Psoas muscle (tissue), 8 donors: Measurements from ENCODE around the gene CHCHD10. TPM values are rescaled to one million over a fixed set of nuclear protein-coding genes. Genes with fewer than 3 reads are reported as not detected.

Experiments used
- ATAC-seq, 4 donors: fragments of 200-7000 bp; cut with Tn5 transposase; one replicate each; pipeline ENCODE4 v1.9.1; 2020; ENCODE audit warnings: moderate library complexity in 3 of 4, mild to moderate bottlenecking in 2 of 4
- DNase-seq, 2 donors: peaks; one replicate each; pipeline ENCODE4 v3.0.0-alpha.2; 2020
- H3K27ac ChIP-seq: fragments of 200-600 bp; one replicate; pipeline ENCODE4 v1.8.0; 2022
- H3K27me3 ChIP-seq, 3 donors: fragments of 200-600 bp in 1 of 3; one replicate each; pipeline versions ENCODE4 v1.6.1 to v1.8.0; 2013 to 2022; ENCODE audit warnings: low read length in 2 of 3, mild to moderate bottlenecking in 2 of 3, moderate library complexity in 1 of 3; ENCODE audit not compliant: insufficient read depth in 3 of 3
- H3K36me3 ChIP-seq, 2 donors: fragments of 200-600 bp in 1 of 2; one replicate each; pipeline versions ENCODE4 v1.6.1 to v1.8.0; 2013 to 2022; ENCODE audit warnings: low read depth in 1 of 2, mild to moderate bottlenecking in 1 of 2, moderate library complexity in 1 of 2; ENCODE audit not compliant: insufficient read depth in 1 of 2
- H3K4me1 ChIP-seq: fragments of 200-600 bp; one replicate; pipeline ENCODE4 v1.8.0; 2022
- H3K4me3 ChIP-seq: fragments of 200-600 bp; one replicate; pipeline ENCODE4 v1.8.0; 2022; ENCODE audit warnings: mild to moderate bottlenecking
- H3K9me3 ChIP-seq: fragments of 200-600 bp; one replicate; pipeline ENCODE4 v1.8.0; 2022
- WGBS, 3 donors: extraction: QIAGEN DNeasy Blood & Tissue Kit; methylation state at CpG; one replicate each; pipeline versions ENCODE4 v1.1.6 to v1.1.7; 2013; 5-methylcytosine and 5-hydroxymethylcytosine counted together
- intact Hi-C, 2 donors: fragments of 100-400 bp; cut with DNase I; formaldehyde crosslinking; loops; one replicate each; pipeline versions ENCODE4 v1.11.0 to v1.14.2; 2022
- polyA plus RNA-seq, 3 donors: library from polyadenylated mRNA; stranded (reverse); fragments of 200-250 nt; gene quantifications; one replicate each; pipeline ENCODE4 v1.2.3, GENCODE V29; 2013
- total RNA-seq, 4 donors: library from RNA; stranded (reverse); fragmentation: NEBNext Ultra II Directional in 2 of 4; extraction: Animal tissue kit (Norgen Biotek cat#: 25700) in 2 of 4; gene quantifications; one replicate each; pipeline versions ENCODE4 v1.2.1 to v1.2.4, GENCODE V29; 2021 to 2023
- TF ChIP-seq, protein P1 (sequence below): fragments of 200-600 bp; IDR thresholded peaks from one replicate; pipeline ENCODE4 v1.8.0; 2022; ENCODE audit warnings: antibody characterized with exemption
- donor health status: healthy with polysubstance abuse.
- donor health status: DM: no; HTN: no; CAD: no; lungs with moderate emphysema.
- donor health status: Bipolar disorder and iron deficiency.
- donor health status: healthy.
- donor health status: DM: yes; HTN: yes; CAD: no.
- donor health status: DM: no; HTN: no; CAD: no.
- donor health status: DM: no; HTN: no; CAD: no.
- donor health status: DM: yes; HTN: yes; CAD: no.

Gene CHCHD10
- total and polyA plus RNA-seq, 7 donors, result 460 to 1,066 (median 752) TPM

- intact Hi-C loops, result no loop called here
- no peak for ATAC-seq
- Histone ChIP-seq H3K9me3 (no peaks in the 10 kb centered on the region), H3K27me3 (no peaks in the 10 kb centered on the region), H3K4me3 (no peak overlapping the region), H3K36me3 (no peaks in the 10 kb centered on the region), H3K27ac (no peak overlapping the region), H3K4me1 (no peaks in the 10 kb centered on the region)
- WGBS, 3 donors, result 89 to 96% (median 92%) methylated on average over 5 of the region's 5 CpGs
- no peak for DNase-seq
- TF ChIP-seq, protein P1, sequence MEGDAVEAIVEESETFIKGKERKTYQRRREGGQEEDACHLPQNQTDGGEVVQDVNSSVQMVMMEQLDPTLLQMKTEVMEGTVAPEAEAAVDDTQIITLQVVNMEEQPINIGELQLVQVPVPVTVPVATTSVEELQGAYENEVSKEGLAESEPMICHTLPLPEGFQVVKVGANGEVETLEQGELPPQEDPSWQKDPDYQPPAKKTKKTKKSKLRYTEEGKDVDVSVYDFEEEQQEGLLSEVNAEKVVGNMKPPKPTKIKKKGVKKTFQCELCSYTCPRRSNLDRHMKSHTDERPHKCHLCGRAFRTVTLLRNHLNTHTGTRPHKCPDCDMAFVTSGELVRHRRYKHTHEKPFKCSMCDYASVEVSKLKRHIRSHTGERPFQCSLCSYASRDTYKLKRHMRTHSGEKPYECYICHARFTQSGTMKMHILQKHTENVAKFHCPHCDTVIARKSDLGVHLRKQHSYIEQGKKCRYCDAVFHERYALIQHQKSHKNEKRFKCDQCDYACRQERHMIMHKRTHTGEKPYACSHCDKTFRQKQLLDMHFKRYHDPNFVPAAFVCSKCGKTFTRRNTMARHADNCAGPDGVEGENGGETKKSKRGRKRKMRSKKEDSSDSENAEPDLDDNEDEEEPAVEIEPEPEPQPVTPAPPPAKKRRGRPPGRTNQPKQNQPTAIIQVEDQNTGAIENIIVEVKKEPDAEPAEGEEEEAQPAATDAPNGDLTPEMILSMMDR, result no peak
These were observed 12.0 kb upstream of the CHCHD10 start for GRCh38 chr22:23779731-23780130.

DNA sequence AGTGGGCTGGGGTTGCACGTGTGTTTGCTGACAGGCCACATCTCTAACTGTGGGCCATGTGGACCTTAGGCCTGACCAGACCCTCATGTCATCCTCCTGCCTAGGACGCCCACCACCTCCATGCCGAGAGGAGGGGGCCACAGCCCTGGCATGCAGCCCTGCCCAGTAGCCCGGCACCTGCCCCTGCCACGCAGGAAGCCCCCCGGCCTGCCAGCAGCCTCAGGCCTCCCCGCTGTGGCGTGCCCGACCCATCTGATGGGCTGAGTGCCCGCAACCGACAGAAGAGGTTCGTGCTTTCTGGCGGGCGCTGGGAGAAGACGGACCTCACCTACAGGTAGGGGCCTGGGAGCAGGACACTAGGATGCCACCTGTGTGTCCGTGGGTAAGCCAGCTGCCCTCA, 11.3 kb upstream of the CHCHD10 start:
- intact Hi-C loops, result no loop called here
- no peak for DNase-seq
- WGBS, 3 donors, result 90 to 91% (median 91%) methylated on average over 15 to 16 of the region's 16 CpGs

DNA sequence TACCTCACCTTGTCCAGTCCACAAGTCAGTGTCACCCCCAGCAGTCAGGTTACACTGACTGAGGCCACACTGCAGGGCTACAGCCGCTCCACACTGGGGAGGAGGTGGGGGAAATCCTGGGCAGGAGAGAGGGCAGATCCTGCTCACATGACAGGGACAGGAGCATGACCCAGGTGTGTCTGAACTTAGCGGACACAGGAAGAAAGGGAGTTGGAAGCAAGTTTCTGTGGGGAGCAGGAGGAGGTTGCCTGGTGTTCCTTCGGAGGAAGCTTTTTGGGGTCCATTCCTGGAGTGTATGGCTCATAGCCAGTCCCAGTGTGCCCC, 10.8 kb upstream of the CHCHD10 start:
- ATAC-seq (no peak), DNase-seq (no peak)
- Histone ChIP-seq H3K9me3 (no peaks in the 10 kb centered on the region), H3K36me3 (no peaks in the 10 kb centered on the region), H3K4me3 (no peak overlapping the region), H3K27me3 (no peaks in the 10 kb centered on the region), H3K4me1 (peaks cover under 1% of the 10 kb centered on the region), H3K27ac (no peak overlapping the region)
- 90 to 93% (median 91%) methylated on average over 3 of the region's 3 CpGs for WGBS, 3 donors
- TF ChIP-seq, protein P1, result no peak
- intact Hi-C loops, result no loop called here

More for the DNA sequence above, 11.3 kb upstream of the CHCHD10 start:
- H3K4me1 ChIP-seq, result no peaks in the 10 kb centered on the region
- ATAC-seq, result no peak
- H3K27ac ChIP-seq, result no peak overlapping the region
- H3K36me3 ChIP-seq, result no peaks in the 10 kb centered on the region
- no peaks in the 10 kb centered on the region for H3K27me3 ChIP-seq
- TF ChIP-seq, protein P1, result no peak
- H3K9me3 ChIP-seq, result no peaks in the 10 kb centered on the region
- no peak overlapping the region for H3K4me3 ChIP-seq

- TF ChIP-seq, protein P1, result no peak
- no peaks in the 10 kb centered on the region for H3K36me3 ChIP-seq
- 79 to 82% (median 81%) methylated on average over 10 to 11 of the region's 11 CpGs for WGBS, 3 donors
- H3K4me3 ChIP-seq, result no peak overlapping the region
- H3K9me3 ChIP-seq, result no peaks in the 10 kb centered on the region
- peaks cover 6% of the 10 kb centered on the region for H3K4me1 ChIP-seq
- no peak for ATAC-seq
- intact Hi-C loops, result no loop called here
- no peak overlapping the region for H3K27ac ChIP-seq
- H3K27me3 ChIP-seq, result no peaks in the 10 kb centered on the region
- no peak for DNase-seq
These were observed 10.2 kb upstream of the CHCHD10 start for GRCh38 chr22:23777776-23778576.
